T-helper 17 cell (primary cell): ENCODE results near the gene SPATA25. TPM values are rescaled to one million over a fixed set of nuclear protein-coding genes. Genes with fewer than 3 reads are reported as not detected.
A peak's percentile ranks its signal among the peaks of the same experiment; 100 is the strongest.

Experiments used
- ATAC-seq: fragments of 150-1000 bp; cut with Tn5 transposase; 2 replicates; pipeline ENCODE4 v1.10.0; 2021; ENCODE audit warnings: mild to moderate bottlenecking, moderate library complexity
- DNase-seq, 3 donors: peaks; one replicate each; pipeline versions ENCODE4 v3.0.0 to v3.0.0-alpha.2; 2020 to 2021
- H3K9me3 ChIP-seq: one replicate; pipeline ENCODE4 v1.7.0; 2013; ENCODE audit warnings: low read length, mild to moderate bottlenecking; ENCODE audit not compliant: control insufficient read depth, poor library complexity, severe bottlenecking
- H3K27ac Mint-ChIP-seq: one replicate; pipeline ENCODE4 v1.8.0; 2022; ENCODE audit warnings: mild to moderate bottlenecking, moderate library complexity, mixed read lengths
- H3K27me3 Mint-ChIP-seq: one replicate; pipeline ENCODE4 v1.8.0; 2022; ENCODE audit warnings: mixed read lengths
- H3K36me3 Mint-ChIP-seq: one replicate; pipeline ENCODE4 v1.8.0; 2022; ENCODE audit warnings: low read depth, mixed read lengths
- H3K4me1 Mint-ChIP-seq: one replicate; pipeline ENCODE4 v1.8.0; 2022; ENCODE audit warnings: mild to moderate bottlenecking, mixed read lengths
- H3K4me3 Mint-ChIP-seq: one replicate; pipeline ENCODE4 v1.8.0; 2022; ENCODE audit warnings: mild to moderate bottlenecking, moderate library complexity, mixed read lengths
- total RNA-seq, 4 donors: library from RNA in 2 of 4; stranded (reverse) in 2 of 4; gene quantifications; one replicate each; pipeline ENCODE4 v1.2.3 and lab custom pipeline; 2022 to 2026

SPATA25 gene
- total RNA-seq, 2 donors from 2014 or later, result 0.94 to 1.3 TPM

- ATAC-seq (no peak), DNase-seq (no peak)
- no peak overlapping the region for H3K4me3 Mint-ChIP-seq
- no peaks in the 10 kb centered on the region for H3K36me3 Mint-ChIP-seq
- H3K27me3 Mint-ChIP-seq, result no peaks in the 10 kb centered on the region
- peaks cover 17% of the 10 kb centered on the region for H3K4me1 Mint-ChIP-seq
- H3K9me3 ChIP-seq, result no peaks in the 10 kb centered on the region
- H3K27ac Mint-ChIP-seq, result peak overlapping the region; percentile 3
These were observed 9.3 kb upstream of the SPATA25 start for GRCh38 chr20:45896641-45897161.

- Mint-ChIP-seq H3K27me3 (no peaks in the 10 kb centered on the region), H3K4me1 (peaks cover 22% of the 10 kb centered on the region), H3K27ac (no peak overlapping the region), H3K36me3 (no peaks in the 10 kb centered on the region), H3K4me3 (peak overlapping the region; percentile 9)
- DNase-seq (no peak), ATAC-seq (no peak)
- H3K9me3 ChIP-seq, result no peaks in the 10 kb centered on the region
These were observed 7.4 kb upstream of the SPATA25 start for GRCh38 chr20:45894797-45895196.

GRCh38 chr20:45893831-45894230 lies 6.4 kb upstream of the SPATA25 start:
- H3K27ac Mint-ChIP-seq, result peak overlapping the region; percentile 74
- H3K27me3 Mint-ChIP-seq, result no peaks in the 10 kb centered on the region
- no peaks in the 10 kb centered on the region for H3K9me3 ChIP-seq
- ATAC-seq, result no peak
- no peaks in the 10 kb centered on the region for H3K36me3 Mint-ChIP-seq
- H3K4me3 Mint-ChIP-seq, result peak overlapping the region; percentile 45
- no peak for DNase-seq
- H3K4me1 Mint-ChIP-seq, result peaks cover 21% of the 10 kb centered on the region

GRCh38 chr20:45892828-45893500 lies 5.5 kb upstream of the SPATA25 start:
- ATAC-seq (peak; percentile 20), DNase-seq (no peak)
- Mint-ChIP-seq H3K4me3 (peak overlapping the region; percentile 96), H3K27ac (peak overlapping the region; percentile 92), H3K4me1 (peaks cover 21% of the 10 kb centered on the region), H3K27me3 (no peaks in the 10 kb centered on the region), H3K36me3 (no peaks in the 10 kb centered on the region)
- H3K9me3 ChIP-seq, result no peaks in the 10 kb centered on the region

- H3K27me3 Mint-ChIP-seq, result no peaks in the 10 kb centered on the region
- H3K9me3 ChIP-seq, result no peaks in the 10 kb centered on the region
- DNase-seq, result no peak
- no peak for ATAC-seq
- H3K4me3 Mint-ChIP-seq, result peak overlapping the region; percentile 96
- no peaks in the 10 kb centered on the region for H3K36me3 Mint-ChIP-seq
- peaks cover 21% of the 10 kb centered on the region for H3K4me1 Mint-ChIP-seq
- peak overlapping the region; percentile 92 for H3K27ac Mint-ChIP-seq
These were observed 4.8 kb upstream of the SPATA25 start for GRCh38 chr20:45892049-45892825.

- no peaks in the 10 kb centered on the region for H3K36me3 Mint-ChIP-seq
- peak within 1 kb of the TSS; percentile 92 for H3K27ac Mint-ChIP-seq
- peak within 1 kb of the TSS; percentile 96 for H3K4me3 Mint-ChIP-seq
- DNase-seq (peak; percentile 62 to 81 (median 77)), ATAC-seq (peak; percentile 88)
- no peaks in the 10 kb centered on the region for H3K9me3 ChIP-seq
- peaks cover 27% of the 10 kb centered on the region for H3K4me1 Mint-ChIP-seq
- no peaks in the 10 kb centered on the region for H3K27me3 Mint-ChIP-seq
These were observed 3.9 kb upstream of the SPATA25 start, which contains the start of the genes CTSA and NEURL2 for GRCh38 chr20:45890985-45891983. Gene CTSA (plus strand): TSS chr20:45891335. CDS start chr20:45891569, 234 bp downstream. Gene NEURL2 (minus strand): TSS chr20:45891208. CDS start chr20:45890991, 217 bp downstream.

GRCh38 chr20:45890077-45890984 lies 2.9 kb upstream of the SPATA25 start:
- Mint-ChIP-seq H3K4me3 (peak overlapping the region; percentile 96), H3K27ac (peak overlapping the region; percentile 92), H3K36me3 (no peaks in the 10 kb centered on the region), H3K4me1 (peaks cover 28% of the 10 kb centered on the region), H3K27me3 (no peaks in the 10 kb centered on the region)
- no peak for ATAC-seq
- H3K9me3 ChIP-seq, result no peaks in the 10 kb centered on the region
- DNase-seq, result peak in 1 of 3 donors; percentile 29

- Mint-ChIP-seq H3K27me3 (no peaks in the 10 kb centered on the region), H3K27ac (no peak overlapping the region), H3K4me1 (peaks cover 33% of the 10 kb centered on the region), H3K36me3 (peaks cover 2% of the 10 kb centered on the region), H3K4me3 (no peak overlapping the region)
- DNase-seq (no peak), ATAC-seq (no peak)
- H3K9me3 ChIP-seq, result no peaks in the 10 kb centered on the region
These were observed 1.3 kb upstream of the SPATA25 start for GRCh38 chr20:45888681-45889080.

GRCh38 chr20:45886590-45887345 lies 654 bp downstream of the SPATA25 start:
- no peaks in the 10 kb centered on the region for H3K9me3 ChIP-seq
- Mint-ChIP-seq H3K27ac (no peak overlapping the region), H3K27me3 (no peaks in the 10 kb centered on the region), H3K4me3 (no peak overlapping the region), H3K36me3 (peaks cover 4% of the 10 kb centered on the region), H3K4me1 (peaks cover 39% of the 10 kb centered on the region)
- DNase-seq (no peak), ATAC-seq (no peak)

GRCh38 chr20:45883100-45883469 lies 4.3 kb downstream of the SPATA25 start:
- no peaks in the 10 kb centered on the region for H3K27me3 Mint-ChIP-seq
- peaks cover 4% of the 10 kb centered on the region for H3K36me3 Mint-ChIP-seq
- H3K9me3 ChIP-seq, result no peaks in the 10 kb centered on the region
- DNase-seq (no peak), ATAC-seq (no peak)
- peaks cover 40% of the 10 kb centered on the region for H3K4me1 Mint-ChIP-seq
- H3K4me3 Mint-ChIP-seq, result peak overlapping the region; percentile 9
- H3K27ac Mint-ChIP-seq, result peak overlapping the region; percentile 60

GRCh38 chr20:45882469-45883099 lies 4.8 kb downstream of the SPATA25 start:
- no peak for DNase-seq
- H3K27ac Mint-ChIP-seq, result peak overlapping the region; percentile 96
- ATAC-seq, result no peak
- H3K4me3 Mint-ChIP-seq, result peak overlapping the region; percentile 79
- no peaks in the 10 kb centered on the region for H3K9me3 ChIP-seq
- peaks cover 40% of the 10 kb centered on the region for H3K4me1 Mint-ChIP-seq
- H3K27me3 Mint-ChIP-seq, result no peaks in the 10 kb centered on the region
- H3K36me3 Mint-ChIP-seq, result peaks cover 4% of the 10 kb centered on the region
